HUES64 (cell line): ENCODE data around the gene SNRPD3. TPM values are rescaled to one million over a fixed set of nuclear protein-coding genes. Genes with fewer than 3 reads are reported as not detected.
A peak's percentile ranks its signal among the peaks of the same experiment; 100 is the strongest.

ENCODE experiments used
- H3K27ac ChIP-seq: 2 replicates; pipeline ENCODE4 v1.7.0; 2013; ENCODE audit warnings: low read depth, low read length, inconsistent platforms
- H3K27me3 ChIP-seq: 2 replicates; pipeline ENCODE4 v1.6.1; 2013; ENCODE audit warnings: mild to moderate bottlenecking, low read length; ENCODE audit not compliant: insufficient read depth
- H3K36me3 ChIP-seq: 2 replicates; pipeline ENCODE4 v1.6.1; 2013; ENCODE audit warnings: mild to moderate bottlenecking, low read length; ENCODE audit not compliant: insufficient read depth
- H3K4me1 ChIP-seq: 2 replicates; pipeline ENCODE4 v1.6.1; 2013; ENCODE audit warnings: mild to moderate bottlenecking, low read length, moderate library complexity; ENCODE audit not compliant: insufficient read depth
- H3K4me3 ChIP-seq: 2 replicates; pipeline ENCODE4 v1.5.1; 2013; ENCODE audit warnings: mild to moderate bottlenecking, low read length, moderate library complexity
- H3K9ac ChIP-seq: 2 replicates; pipeline ENCODE4 v1.6.1; 2013; ENCODE audit warnings: mild to moderate bottlenecking, low read depth, low read length
- H3K9me3 ChIP-seq: 2 replicates; pipeline ENCODE4 v1.6.1; 2013; ENCODE audit warnings: low read depth, low read length; ENCODE audit not compliant: insufficient read depth
- WGBS: fragments of 150-250, 120-280 bp; methylation state at CpG from one replicate; pipeline ENCODE4 v1.1.7; 2013; ENCODE audit warnings: missing lambda C conversion rate; 5-methylcytosine and 5-hydroxymethylcytosine counted together
- polyA plus RNA-seq, 2 experiments: library from polyadenylated mRNA; stranded (reverse); fragments of 50-300 nt; gene quantifications; one replicate each; pipeline ENCODE4 v1.2.3, GENCODE V29; 2013

SNRPD3 gene
- 242 TPM for polyA plus RNA-seq (2013, experiment 1 of 2)
- 236 TPM for polyA plus RNA-seq (2013, experiment 2 of 2)

DNA sequence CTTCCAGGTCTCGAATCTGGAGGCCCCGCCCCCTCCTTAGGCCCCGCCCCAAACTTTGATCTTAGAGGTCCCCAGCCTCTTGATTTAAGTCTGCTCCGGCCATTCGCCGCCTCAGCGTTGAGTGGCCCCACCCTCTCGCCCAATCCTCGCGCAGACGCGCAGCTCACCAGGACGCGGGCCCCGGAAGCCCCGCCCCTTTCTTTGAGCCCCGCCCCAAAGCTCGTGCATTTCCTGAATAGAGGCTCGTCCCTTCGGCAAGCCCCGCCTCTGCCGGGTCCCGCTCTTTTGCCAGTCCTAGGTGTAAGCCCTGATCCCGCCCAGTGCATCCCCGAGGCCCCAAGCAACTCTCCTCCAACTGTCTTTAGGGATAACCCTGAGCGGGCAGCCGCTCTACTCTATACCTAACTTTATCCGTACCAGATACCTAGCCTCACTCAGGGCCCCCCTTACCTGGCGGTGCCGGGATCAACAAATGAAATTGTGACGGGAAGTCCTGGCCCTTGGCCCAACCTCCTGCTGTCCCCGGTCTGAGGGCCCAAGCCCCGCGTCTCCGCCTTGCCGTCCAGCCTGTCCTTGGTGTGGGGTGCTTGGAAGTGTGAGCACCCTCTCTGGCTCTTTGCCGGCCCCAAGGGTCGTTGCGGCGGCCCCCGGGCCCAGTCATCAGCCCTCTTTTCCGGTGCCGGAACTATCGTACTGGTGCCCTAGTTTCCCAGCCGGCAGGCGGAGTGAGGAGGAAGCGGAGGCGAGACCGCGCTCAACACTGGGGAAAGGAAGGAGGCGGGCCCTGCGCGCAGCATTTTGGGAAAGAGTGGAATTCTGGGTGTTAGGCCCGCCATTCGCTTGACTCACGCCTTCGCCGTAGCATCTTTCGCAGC is at the start of gene SNRPD3:
Gene SNRPD3, plus strand, starts transcription at position 835 of the 875 bp plus-strand sequence. CDS start 1,676 bp downstream, outside the sequence.
- Histone ChIP-seq H3K36me3 (peaks cover 29% of the 10 kb centered on the region), H3K27me3 (no peaks in the 10 kb centered on the region), H3K27ac (peak within 1 kb of the TSS; percentile 97), H3K9me3 (no peaks in the 10 kb centered on the region), H3K4me1 (peaks cover 4% of the 10 kb centered on the region), H3K9ac (peak within 1 kb of the TSS; percentile 95), H3K4me3 (peak within 1 kb of the TSS; percentile 98)
- under 1% methylated on average over 59 of the region's 59 CpGs for WGBS

GRCh38 chr22:24506802-24507438 is 48.9 kb upstream of the SNRPD3 start:
- Histone ChIP-seq H3K27me3 (no peaks in the 10 kb centered on the region), H3K36me3 (no peaks in the 10 kb centered on the region), H3K9me3 (no peaks in the 10 kb centered on the region), H3K9ac (no peak overlapping the region), H3K4me3 (peak overlapping the region; percentile 33; the same call in 1 of the 2 replicates), H3K27ac (peak overlapping the region; percentile 64), H3K4me1 (peaks cover 14% of the 10 kb centered on the region)
- 39% methylated on average over 5 of the region's 6 CpGs for WGBS

DNA sequence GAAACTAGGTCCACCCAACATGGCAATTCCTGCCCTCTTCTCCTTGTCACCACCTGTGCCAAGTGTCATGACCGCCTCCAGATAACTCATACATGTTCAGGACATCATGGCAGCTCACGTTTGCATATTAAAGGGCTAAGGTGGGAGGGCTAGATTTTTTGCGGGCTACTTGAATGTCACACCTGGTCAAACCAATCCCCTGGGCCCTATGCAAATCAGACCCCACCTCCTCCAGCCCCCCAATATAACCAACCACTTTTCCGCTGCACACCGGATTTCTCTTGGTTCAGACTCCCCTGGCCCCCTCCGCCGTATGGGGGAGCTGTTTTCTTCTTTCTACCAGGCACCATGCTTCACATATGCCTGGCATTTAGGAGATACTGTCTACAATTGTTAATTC is 48.1 kb upstream of the SNRPD3 start:
- 33% methylated on average over 5 of the region's 7 CpGs for WGBS
- peaks cover 14% of the 10 kb centered on the region for H3K4me1 ChIP-seq
- no peaks in the 10 kb centered on the region for H3K27me3 ChIP-seq
- H3K36me3 ChIP-seq: no peaks in the 10 kb centered on the region
- no peak overlapping the region for H3K9ac ChIP-seq
- peak overlapping the region; percentile 33; the same call in 1 of the 2 replicates for H3K4me3 ChIP-seq
- no peaks in the 10 kb centered on the region for H3K9me3 ChIP-seq
- H3K27ac ChIP-seq: no peak overlapping the region

DNA sequence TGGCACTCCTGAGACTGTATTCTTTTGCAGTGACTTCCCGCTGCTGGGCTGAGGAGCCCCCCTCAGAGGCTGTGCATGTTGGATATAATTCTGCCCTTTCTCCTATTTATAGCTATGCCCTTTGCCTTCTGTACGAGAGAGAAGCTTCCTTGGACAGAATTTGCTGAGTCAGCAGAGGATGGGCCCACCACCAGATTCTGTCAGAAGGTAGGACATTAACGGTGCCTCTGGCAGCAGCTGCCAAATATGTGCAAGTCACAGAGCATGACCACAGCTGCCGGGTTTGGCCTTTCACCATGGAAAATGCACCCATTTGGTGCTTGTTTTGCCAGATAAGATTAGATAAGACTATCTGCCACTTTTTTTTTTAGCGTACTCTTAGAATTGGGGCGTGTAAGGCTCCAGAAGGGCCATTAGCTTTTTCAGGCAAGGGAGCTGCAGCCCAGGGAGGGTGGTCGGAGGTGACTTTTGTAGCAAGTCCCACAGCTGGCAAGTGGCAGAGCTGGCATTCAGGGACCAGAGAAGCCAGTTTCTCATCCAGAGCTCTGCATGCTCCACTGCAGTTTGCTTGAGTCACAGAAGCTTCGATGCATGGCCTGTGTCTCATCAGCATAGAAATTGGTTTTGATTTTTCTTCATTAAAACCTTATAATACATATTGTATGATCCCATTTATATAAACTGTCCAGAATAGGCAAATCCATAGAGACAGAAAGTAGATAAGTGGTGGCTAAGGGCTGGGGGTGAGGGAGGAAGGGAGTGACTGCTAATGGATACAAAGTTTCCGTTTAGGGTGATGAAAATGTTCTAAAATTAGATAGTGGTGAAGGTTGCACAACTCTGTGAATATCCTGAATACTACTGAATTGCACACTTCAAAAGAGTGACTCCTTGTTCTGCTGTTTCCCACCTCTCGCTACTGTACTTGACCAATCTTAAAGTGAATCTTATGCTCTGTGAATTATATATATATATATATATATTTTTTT is 44.9 kb upstream of the SNRPD3 start:
- H3K4me3 ChIP-seq: no peak overlapping the region
- H3K4me1 ChIP-seq: peaks cover 16% of the 10 kb centered on the region
- H3K9ac ChIP-seq: no peak overlapping the region
- 84% methylated on average over 10 of the region's 10 CpGs for WGBS
- no peaks in the 10 kb centered on the region for H3K27me3 ChIP-seq
- no peak overlapping the region for H3K27ac ChIP-seq
- H3K36me3 ChIP-seq: no peaks in the 10 kb centered on the region
- H3K9me3 ChIP-seq: no peaks in the 10 kb centered on the region

DNA sequence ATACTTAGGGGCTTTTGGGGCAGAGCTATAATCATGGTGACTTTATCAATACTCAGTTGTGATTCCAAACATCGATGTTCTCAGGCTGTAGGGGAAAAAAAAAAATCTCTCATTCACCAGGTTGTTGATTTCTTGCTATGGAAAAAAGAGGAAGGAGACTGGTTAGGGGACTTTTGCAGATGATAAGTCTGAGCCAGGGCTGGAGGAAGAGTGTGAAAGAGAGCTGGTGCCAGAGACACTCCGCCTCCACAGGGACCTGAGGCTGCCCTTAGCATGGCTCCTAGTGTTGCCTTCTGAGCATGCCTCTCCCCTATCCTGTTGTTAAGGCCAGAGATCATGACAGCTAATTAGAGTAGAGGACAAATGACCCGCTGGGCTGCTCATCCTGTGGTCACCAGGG is 43.8 kb upstream of the SNRPD3 start:
- Histone ChIP-seq H3K9me3 (no peaks in the 10 kb centered on the region), H3K4me3 (no peak overlapping the region), H3K4me1 (peaks cover 11% of the 10 kb centered on the region), H3K9ac (no peak overlapping the region), H3K27ac (no peak overlapping the region), H3K36me3 (no peaks in the 10 kb centered on the region), H3K27me3 (no peaks in the 10 kb centered on the region)
- 89% methylated on average over 3 of the region's 3 CpGs for WGBS

GRCh38 chr22:24513378-24514240 is 42.2 kb upstream of the SNRPD3 start:
- H3K9me3 ChIP-seq: no peaks in the 10 kb centered on the region
- 88% methylated on average over 9 of the region's 9 CpGs for WGBS
- no peaks in the 10 kb centered on the region for H3K27me3 ChIP-seq
- peaks cover 5% of the 10 kb centered on the region; the same call in 1 of the 2 replicates for H3K4me1 ChIP-seq
- no peaks in the 10 kb centered on the region for H3K36me3 ChIP-seq
- H3K27ac ChIP-seq: no peak overlapping the region
- no peak overlapping the region for H3K9ac ChIP-seq
- H3K4me3 ChIP-seq: no peak overlapping the region

DNA sequence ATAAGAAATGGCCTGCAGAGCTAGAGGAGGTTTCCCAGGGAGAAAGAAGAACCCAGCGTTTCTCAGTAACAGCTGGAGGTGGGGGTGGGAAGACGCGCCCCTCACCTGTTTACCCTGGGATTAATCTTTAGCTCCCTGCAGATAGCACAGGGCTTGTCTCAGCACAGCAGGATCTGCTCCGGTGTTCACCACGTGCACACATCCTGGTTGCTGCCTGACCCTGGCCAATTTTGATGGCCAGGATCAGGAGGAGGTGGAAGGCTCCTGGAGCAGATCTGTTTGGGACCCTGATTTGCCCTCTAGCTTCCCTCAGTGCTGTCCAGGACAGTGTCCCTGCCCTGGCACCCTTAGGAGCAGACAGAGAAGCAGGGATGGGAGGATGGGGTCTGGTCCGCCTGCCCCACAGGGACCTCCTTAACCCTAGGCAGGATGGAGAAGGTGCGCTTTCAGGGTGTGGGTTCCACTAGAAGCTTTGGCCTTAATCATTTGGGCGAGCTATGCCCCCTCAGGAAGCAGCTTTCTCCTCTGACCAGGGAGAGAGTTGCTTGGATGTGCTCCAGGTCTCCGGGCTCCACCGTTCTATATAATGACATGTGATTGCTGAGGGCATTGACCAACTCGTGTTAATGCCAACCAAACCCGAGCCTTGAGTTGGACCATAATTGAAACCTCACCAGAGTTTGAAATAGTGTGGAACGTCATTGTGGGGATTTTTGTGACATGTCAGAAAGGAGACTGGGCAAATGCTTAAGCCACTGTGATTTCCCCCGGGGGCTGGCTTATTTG is 41.4 kb upstream of the SNRPD3 start:
- Histone ChIP-seq H3K4me1 (peaks cover 5% of the 10 kb centered on the region; the same call in 1 of the 2 replicates), H3K27me3 (no peaks in the 10 kb centered on the region), H3K27ac (no peak overlapping the region), H3K9me3 (no peaks in the 10 kb centered on the region), H3K9ac (no peak overlapping the region), H3K36me3 (no peaks in the 10 kb centered on the region), H3K4me3 (no peak overlapping the region)
- WGBS: 90% methylated on average over 14 of the region's 14 CpGs

DNA sequence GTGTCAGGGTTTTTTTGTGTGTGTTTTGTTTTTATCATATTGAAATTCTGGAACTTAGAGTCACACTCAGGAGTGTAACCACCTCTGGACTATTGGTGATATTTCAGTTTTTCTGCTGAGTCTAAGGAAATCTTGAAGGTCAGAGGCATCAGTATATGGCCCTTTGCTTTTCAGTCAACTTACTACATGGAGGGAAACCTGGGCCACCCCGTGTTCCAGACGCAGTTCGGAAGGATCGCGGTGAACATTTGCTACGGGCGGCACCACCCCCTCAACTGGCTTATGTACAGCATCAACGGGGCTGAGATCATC is 40.8 kb upstream of the SNRPD3 start:
- no peak overlapping the region for H3K9ac ChIP-seq
- no peaks in the 10 kb centered on the region for H3K9me3 ChIP-seq
- H3K27me3 ChIP-seq: no peaks in the 10 kb centered on the region
- H3K36me3 ChIP-seq: no peaks in the 10 kb centered on the region
- H3K4me3 ChIP-seq: no peak overlapping the region
- H3K4me1 ChIP-seq: peaks cover 5% of the 10 kb centered on the region; the same call in 1 of the 2 replicates
- 96% methylated on average over 8 of the region's 8 CpGs for WGBS
- no peak overlapping the region for H3K27ac ChIP-seq

GRCh38 chr22:24516301-24516737 is 39.5 kb upstream of the SNRPD3 start:
- no peaks in the 10 kb centered on the region for H3K36me3 ChIP-seq
- H3K4me3 ChIP-seq: no peak overlapping the region
- no peaks in the 10 kb centered on the region for H3K27me3 ChIP-seq
- peaks cover 5% of the 10 kb centered on the region; the same call in 1 of the 2 replicates for H3K4me1 ChIP-seq
- no peaks in the 10 kb centered on the region for H3K9me3 ChIP-seq
- peak overlapping the region; percentile 34; the same call in 1 of the 2 replicates for H3K27ac ChIP-seq
- no peak overlapping the region for H3K9ac ChIP-seq
- 54% methylated on average over 3 of the region's 3 CpGs for WGBS
